H1 (cell line): ENCODE measurements around the gene SMIM20. TPM values are rescaled to one million over a fixed set of nuclear protein-coding genes. Genes with fewer than 3 reads are reported as not detected.

Experiments used
- CTCF ChIA-PET: fragments of 300-600 bp; sonication (Branson Sonifier 250); formaldehyde crosslinking; loops from one replicate; lab custom pipeline; 2021; ENCODE audit not compliant: partially characterized antibody; lab: Charles Lee
- POLR2A ChIA-PET: fragments of 300-600 bp; sonication (Branson Sonifier 250); formaldehyde crosslinking; loops from one replicate; lab custom pipeline; 2021; ENCODE audit warnings: inconsistent platforms; ENCODE audit not compliant: partially characterized antibody; lab: Charles Lee
- DNase-seq, 2 experiments: peaks; one replicate each; pipeline versions ENCODE4 v3.0.0 to v3.0.0-alpha.2; 2010 to 2022; ENCODE audit warnings: low spot score in 2 of 2, low read depth in 1 of 2, mixed read lengths in 1 of 2
- FAIRE-seq: peaks from 2 replicates; lab custom pipeline; 2011; peaks lifted over from hg19 to GRCh38; lab: Jason Lieb, UNC
- H2AFZ ChIP-seq: 2 replicates; pipeline ENCODE4 v1.8.1; 2012; ENCODE audit warnings: low read length, inconsistent platforms
- H2AK5ac ChIP-seq: 2 replicates; pipeline ENCODE4 v1.6.1; 2013; ENCODE audit warnings: low read depth, low read length
- H2BK120ac ChIP-seq: replicated peaks from 2 replicates; pipeline ENCODE3; 2013; ENCODE audit warnings: low read depth, low read length, inconsistent platforms
- H2BK12ac ChIP-seq: 2 replicates; pipeline ENCODE4 v1.6.1; 2013; ENCODE audit warnings: low read depth, low read length
- H2BK15ac ChIP-seq: 2 replicates; pipeline ENCODE4 v1.6.1; 2013; ENCODE audit warnings: low read length
- H2BK20ac ChIP-seq: 2 replicates; pipeline ENCODE4 v1.6.1; 2013; ENCODE audit warnings: low read length
- H2BK5ac ChIP-seq: 2 replicates; pipeline ENCODE4 v1.6.1; 2013; ENCODE audit warnings: low read depth, low read length
- H3K14ac ChIP-seq: 2 replicates; pipeline ENCODE4 v1.6.1; 2013; ENCODE audit warnings: inconsistent platforms; ENCODE audit not compliant: insufficient read length
- H3K18ac ChIP-seq: 2 replicates; pipeline ENCODE4 v1.6.1; 2013; ENCODE audit warnings: low read length; ENCODE audit errors: extremely low read depth
- H3K23ac ChIP-seq: 2 replicates; pipeline ENCODE4 v1.6.1; 2013; ENCODE audit warnings: inconsistent platforms; ENCODE audit not compliant: insufficient read length
- H3K23me2 ChIP-seq: 2 replicates; pipeline ENCODE4 v1.6.1; 2013; ENCODE audit warnings: low read depth, low read length
- H3K27ac ChIP-seq: 2 replicates; pipeline ENCODE4 v1.6.1; 2011; ENCODE audit warnings: low read depth, low read length, inconsistent platforms
- H3K27me3 ChIP-seq, 4 experiments: replicated peaks in 1 of 4; 1 replicate in 1 of 4; 2 replicates in 3 of 4; pipeline versions ENCODE4 v1.6.1 to v1.8.1; 2011 to 2013; ENCODE audit warnings: low read length in 3 of 4, mild to moderate bottlenecking in 3 of 4, inconsistent platforms in 2 of 4, mixed read lengths in 2 of 4, moderate library complexity in 1 of 4; ENCODE audit not compliant: control insufficient read depth in 3 of 4, insufficient read depth in 3 of 4; ENCODE audit errors: extremely low read depth in 1 of 4
- H3K36me3 ChIP-seq, 4 experiments: 2 replicates each; pipeline versions ENCODE4 v1.6.1 to v1.8.1; 2011 to 2013; ENCODE audit warnings: mild to moderate bottlenecking in 4 of 4, low read length in 3 of 4, moderate library complexity in 2 of 4, control low read depth in 1 of 4, inconsistent platforms in 1 of 4; ENCODE audit not compliant: insufficient read depth in 4 of 4, control insufficient read depth in 2 of 4
- H3K4ac ChIP-seq: replicated peaks from 2 replicates; pipeline ENCODE3; 2013; ENCODE audit warnings: low read length, low read depth, mixed read lengths, inconsistent platforms; ENCODE audit not compliant: insufficient read length
- H3K4me1 ChIP-seq, 4 experiments: replicated peaks in 1 of 4; 1 replicate in 1 of 4; 2 replicates in 3 of 4; pipeline versions ENCODE4 v1.6.1 to v1.8.1; 2011 to 2013; ENCODE audit warnings: low read length in 3 of 4, inconsistent platforms in 2 of 4, mixed read lengths in 1 of 4; ENCODE audit not compliant: insufficient read depth in 4 of 4, control insufficient read depth in 3 of 4
- H3K4me2 ChIP-seq, 2 experiments: 2 replicates each; pipeline versions ENCODE4 v1.6.1 to v1.8.1; 2011 to 2013; ENCODE audit warnings: low read depth in 2 of 2, low read length in 2 of 2, control low read depth in 1 of 2, inconsistent platforms in 1 of 2, mild to moderate bottlenecking in 1 of 2; ENCODE audit not compliant: insufficient read depth in 1 of 2
- H3K4me3 ChIP-seq, 4 experiments: fragments of 200-600, 300-600 bp in 1 of 4; sonication (generic), shearing (Covaris generic), sonication (Bioruptor Twin) in 1 of 4; 2 replicates each; pipeline versions ENCODE4 v1.5.1 to v1.8.1; 2011 to 2016; ENCODE audit warnings: low read length in 4 of 4, low read depth in 3 of 4, control low read depth in 2 of 4, inconsistent platforms in 2 of 4, mild to moderate bottlenecking in 2 of 4, mixed read lengths in 1 of 4, moderate library complexity in 1 of 4; ENCODE audit not compliant: insufficient read depth in 2 of 4; ENCODE audit errors: extremely low read depth in 1 of 4
- H3K56ac ChIP-seq: replicated peaks from 2 replicates; pipeline ENCODE3; 2013; ENCODE audit warnings: low read depth, mild to moderate bottlenecking, mixed read lengths, low read length, inconsistent platforms; ENCODE audit not compliant: insufficient read length
- H3K79me1 ChIP-seq: 2 replicates; pipeline ENCODE4 v1.6.1; 2013; ENCODE audit warnings: low read depth, low read length, control low read depth
- H3K79me2 ChIP-seq, 2 experiments: 2 replicates each; pipeline versions ENCODE4 v1.6.1 to v1.8.1; 2012 to 2013; ENCODE audit warnings: low read length in 2 of 2, mild to moderate bottlenecking in 2 of 2, inconsistent platforms in 1 of 2; ENCODE audit not compliant: insufficient read depth in 2 of 2, control insufficient read depth in 1 of 2
- H3K9ac ChIP-seq, 4 experiments: replicated peaks in 1 of 4; 1 replicate in 1 of 4; 2 replicates in 3 of 4; pipeline versions ENCODE4 v1.6.1 to v1.8.1; 2011 to 2013; ENCODE audit warnings: low read depth in 3 of 4, low read length in 3 of 4, control low read depth in 2 of 4, mild to moderate bottlenecking in 2 of 4, moderate library complexity in 2 of 4, inconsistent platforms in 1 of 4; ENCODE audit errors: extremely low read depth in 1 of 4
- H3K9me3 ChIP-seq, 2 experiments: 2 replicates each; pipeline versions ENCODE4 v1.6.1 to v1.8.1; 2012 to 2013; ENCODE audit warnings: mild to moderate bottlenecking in 2 of 2, moderate library complexity in 2 of 2, control low read depth in 1 of 2, inconsistent platforms in 1 of 2, low read depth in 1 of 2, low read length in 1 of 2, mixed read lengths in 1 of 2; ENCODE audit not compliant: insufficient read depth in 2 of 2
- H4K20me1 ChIP-seq, 2 experiments: replicated peaks in 1 of 2; 2 replicates each; pipeline versions ENCODE3 to v1.8.1; 2011 to 2013; ENCODE audit warnings: inconsistent platforms in 2 of 2, low read length in 2 of 2, mild to moderate bottlenecking in 1 of 2; ENCODE audit not compliant: insufficient read depth in 2 of 2, control insufficient read depth in 1 of 2
- H4K5ac ChIP-seq: 2 replicates; pipeline ENCODE4 v1.6.1; 2013; ENCODE audit warnings: low read length, low read depth, mixed read lengths, inconsistent platforms; ENCODE audit not compliant: insufficient read length
- H4K8ac ChIP-seq: 2 replicates; pipeline ENCODE4 v1.8.0; 2013; ENCODE audit warnings: mild to moderate bottlenecking, moderate library complexity, low read length, inconsistent platforms; ENCODE audit not compliant: insufficient read depth; ENCODE audit errors: extremely low read depth
- H4K91ac ChIP-seq: replicated peaks from 2 replicates; pipeline ENCODE3; 2013; ENCODE audit warnings: low read length, mixed read lengths, inconsistent platforms; ENCODE audit not compliant: insufficient read length
- CREB1 ChIP-seq: IDR thresholded peaks from 2 replicates; pipeline ENCODE4 v1.6.1; 2012; ENCODE audit warnings: inconsistent platforms
- CTBP2 ChIP-seq: IDR thresholded peaks from 2 replicates; pipeline ENCODE4 v1.7.0; 2011; ENCODE audit warnings: borderline replicate concordance, mild to moderate bottlenecking, moderate library complexity, mixed read lengths, low read length; ENCODE audit not compliant: insufficient read depth, insufficient read length
- EP300 ChIP-seq, 2 experiments: IDR thresholded peaks; 1 replicate in 1 of 2; 2 replicates in 1 of 2; pipeline ENCODE4 v1.6.1; 2011 to 2012; ENCODE audit warnings: low read depth in 2 of 2, low read length in 2 of 2, mild to moderate bottlenecking in 2 of 2, borderline replicate concordance in 1 of 2, inconsistent platforms in 1 of 2, moderate library complexity in 1 of 2
- JUND ChIP-seq: IDR thresholded peaks from 2 replicates; pipeline ENCODE4 v1.6.1; 2011; ENCODE audit warnings: mild to moderate bottlenecking, improper control_type of control experiment, low read length
- KDM1A ChIP-seq: fragments of 200-600, 300-600 bp; sonication (generic); IDR thresholded peaks from 2 replicates; pipeline ENCODE4 v1.7.1; 2016; ENCODE audit warnings: mild to moderate bottlenecking, low read length, borderline replicate concordance
- SIN3A ChIP-seq, 2 experiments: IDR thresholded peaks in 1 of 2; conservative IDR thresholded peaks in 1 of 2; 2 replicates each; pipeline ENCODE4 v1.6.1; 2011 to 2012; ENCODE audit warnings: low read length in 2 of 2, improper control_type of control experiment in 1 of 2, low read depth in 1 of 2, mild to moderate bottlenecking in 1 of 2
- SIX5 ChIP-seq: IDR thresholded peaks from 2 replicates; pipeline ENCODE4 v1.6.1; 2011; ENCODE audit warnings: mild to moderate bottlenecking, low read depth, low read length
- SP1 ChIP-seq: IDR thresholded peaks from 2 replicates; pipeline ENCODE4 v1.6.1; 2011; ENCODE audit warnings: low read depth, low read length
- SUZ12 ChIP-seq: fragments of 200-600 bp; sonication (generic); IDR thresholded peaks from 2 replicates; pipeline ENCODE4 v1.6.1; 2012; ENCODE audit warnings: mild to moderate bottlenecking, inconsistent platforms, low read length, moderate library complexity, mixed read lengths
- TCF12 ChIP-seq: IDR thresholded peaks from 2 replicates; pipeline ENCODE4 v1.6.1; 2011; ENCODE audit warnings: low read depth, mild to moderate bottlenecking, low read length
- YY1 ChIP-seq: IDR thresholded peaks from 2 replicates; pipeline ENCODE4 v1.6.1; 2011; ENCODE audit warnings: low read depth, mild to moderate bottlenecking, low read length
- ZNF274 ChIP-seq: IDR thresholded peaks from 2 replicates; pipeline ENCODE4 v1.7.0; 2012; ENCODE audit warnings: low read length, borderline replicate concordance; ENCODE audit errors: extremely low read depth
- WGBS, 2 experiments: shearing (Covaris generic) in 1 of 2; methylation state at CpG; one replicate each; pipeline versions ENCODE4 v1.1.6 to v1.1.7; 2013 to 2015; ENCODE audit warnings: low lambda C conversion rate in 2 of 2, mixed read lengths in 2 of 2, inconsistent platforms in 1 of 2, low coverage in 1 of 2, missing lambda C conversion rate in 1 of 2; ENCODE audit not compliant: insufficient replicate concordance in 2 of 2, insufficient coverage in 1 of 2, insufficient read length in 1 of 2; ENCODE audit errors: extremely low coverage in 1 of 2, missing lambda C conversion rate in 1 of 2; 5-methylcytosine and 5-hydroxymethylcytosine counted together
- polyA plus RNA-seq, 7 experiments: library from polyadenylated mRNA; depleted of rRNA in 3 of 7; stranded (reverse) in 5 of 7; unstranded in 2 of 7; fragments of >200 nt in 5 of 7; fragments of 200-250 nt in 2 of 7; gene quantifications; 1 replicate in 5 of 7; 2 replicates in 1 of 7; 4 replicates in 1 of 7; pipeline versions ENCODE4 v1.2.1 to v1.2.3, GENCODE V29; 2011 to 2013; ENCODE audit warnings: missing spikeins in 2 of 7, mixed read lengths in 2 of 7
- total RNA-seq: library from RNA; stranded (reverse); fragmentation: NEBNext Ultra II Directional; extraction: Animal tissue kit (Norgen Biotek cat#: 25700); gene quantifications from 2 replicates; pipeline ENCODE4 v1.2.1, GENCODE V29; 2021
- TF ChIP-seq, protein P1 (sequence below): IDR thresholded peaks from 2 replicates; pipeline ENCODE4 v1.6.1; 2011; ENCODE audit warnings: low read length, improper control_type of control experiment

Gene SMIM20
- total and polyA plus RNA-seq, 2 of the 8 experiments (the other 6 are each of a cell fraction or from before 2014, with no cell fraction given) = 21.9 to 36.9 TPM

DNA sequence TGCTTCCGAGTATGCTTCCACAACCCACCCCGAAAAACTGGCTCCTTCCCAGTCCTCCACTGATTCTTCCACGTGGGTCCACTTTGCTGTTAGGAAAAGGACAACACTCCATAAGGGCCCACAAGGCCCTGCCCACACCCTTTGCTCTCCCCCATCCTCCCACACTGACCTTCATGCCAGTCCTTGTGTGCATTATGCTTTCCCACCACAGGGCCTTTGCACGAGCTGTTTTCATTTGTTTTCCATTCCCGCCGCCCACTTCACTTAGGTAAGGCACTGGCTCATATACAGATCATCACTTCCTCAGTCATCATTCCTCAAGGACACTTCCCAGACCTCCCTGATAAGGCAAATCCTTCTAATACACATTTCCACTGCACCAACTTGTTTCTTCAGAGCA lies 34.4 kb upstream of the SMIM20 start:
- Histone ChIP-seq H3K36me3 (no peaks in the 10 kb centered on the region), H3K27me3 (no peaks in the 10 kb centered on the region; a peak in 1 of 7 replicates), H2BK5ac (no peak overlapping the region), H3K23me2 (no peaks in the 10 kb centered on the region), H4K20me1 (no peaks in the 10 kb centered on the region), H3K14ac (no peak overlapping the region), H3K4me2 (no peak overlapping the region), H3K4me3 (no peak overlapping the region), H2BK120ac (no peak overlapping the region), H2BK15ac (no peak overlapping the region), H4K5ac (no peak overlapping the region), H3K4ac (no peak overlapping the region), H3K27ac (no peak overlapping the region), H3K79me2 (no peaks in the 10 kb centered on the region), H4K8ac (no peak overlapping the region), H2BK12ac (no peak overlapping the region), H2AK5ac (no peak overlapping the region), H2AFZ (no peak overlapping the region), H3K9me3 (no peaks in the 10 kb centered on the region), H3K23ac (no peak overlapping the region), H3K9ac (no peak overlapping the region), H3K18ac (no peak overlapping the region), H3K4me1 (peaks cover 0 to 3% (median 0%) of the 10 kb centered on the region in 4 experiments; a peak in 1 of 7 replicates), H2BK20ac (no peak overlapping the region), H4K91ac (no peak overlapping the region), H3K56ac (no peak overlapping the region), H3K79me1 (no peaks in the 10 kb centered on the region)
- CTCF ChIA-PET = no interaction called here
- DNase-seq (no peak), FAIRE-seq (no peak)
- 95% methylated on average over 6 of the region's 6 CpGs; no CpG with 5 or more reads in 1 of the 2 experiments for WGBS, 2 experiments
- POLR2A ChIA-PET = interaction anchor here (0.8 kb wide), 1 partner anchor 9 kb away, joined by 3 read pairs; no protein-coding TSS in a partner anchor
- TF ChIP-seq KDM1A (peak; percentile 94), CTBP2 (no peak), SP1 (no peak), EP300 (IDR thresholded peaks at IDR 0.05; ENCODE audit: borderline replicate concordance in 1 of 2, low read depth in 2 of 2, low read length in 2 of 2) (no peak), CREB1 (no peak), TCF12 (no peak), SUZ12 (no peak), YY1 (no peak), ZNF274 (no peak), SIN3A (conservative IDR thresholded peaks at IDR 0.05 in 1 of 2, IDR thresholded peaks at IDR 0.05 in 1 of 2; ENCODE audit: low read depth in 1 of 2, low read length in 2 of 2) (no peak), SIX5 (no peak), JUND (no peak)
- TF ChIP-seq, protein P1, sequence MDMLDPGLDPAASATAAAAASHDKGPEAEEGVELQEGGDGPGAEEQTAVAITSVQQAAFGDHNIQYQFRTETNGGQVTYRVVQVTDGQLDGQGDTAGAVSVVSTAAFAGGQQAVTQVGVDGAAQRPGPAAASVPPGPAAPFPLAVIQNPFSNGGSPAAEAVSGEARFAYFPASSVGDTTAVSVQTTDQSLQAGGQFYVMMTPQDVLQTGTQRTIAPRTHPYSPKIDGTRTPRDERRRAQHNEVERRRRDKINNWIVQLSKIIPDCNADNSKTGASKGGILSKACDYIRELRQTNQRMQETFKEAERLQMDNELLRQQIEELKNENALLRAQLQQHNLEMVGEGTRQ = no peak
